ENCODE data around the gene FZD8. TPM values are rescaled to one million over a fixed set of nuclear protein-coding genes. Genes with fewer than 3 reads are reported as not detected.

Gene FZD8
- total RNA-seq, 1 experiment from 2014 or later, result 13.8 TPM

GRCh38 chr10:35614312-35614711 is 27.8 kb downstream of the FZD8 start:
- no peak overlapping the region for H3K9ac ChIP-seq (ENCODE audit: extremely low read depth, insufficient read length, low read length)
- no peak overlapping the region for H3K4me3 Mint-ChIP-seq
- H2BK120ac ChIP-seq (ENCODE audit: low read depth, low read length, poor library complexity, severe bottlenecking), result no peak overlapping the region
- H3K18ac ChIP-seq (ENCODE audit: insufficient read length, low read depth, low read length), result no peak overlapping the region
- H3K27me3 ChIP-seq (ENCODE audit: insufficient read depth, low read length), result no peaks in the 10 kb centered on the region; the same call in 1 of the 2 replicates
- H3K14ac ChIP-seq (ENCODE audit: insufficient read depth, low read length), result no peak overlapping the region
- H3K4ac ChIP-seq (ENCODE audit: low read depth, low read length), result no peak overlapping the region
- no peak overlapping the region; a peak in 1 of 7 replicates for H3K27ac Mint-ChIP-seq
- H4K5ac ChIP-seq (ENCODE audit: insufficient read length, low read depth, low read length), result no peak overlapping the region
- H3K79me2 ChIP-seq (ENCODE audit: insufficient read depth, low read length), result no peaks in the 10 kb centered on the region
- H2BK20ac ChIP-seq (ENCODE audit: low read depth, low read length, poor library complexity, severe bottlenecking), result no peak overlapping the region
- H2BK15ac ChIP-seq (ENCODE audit: low read depth, low read length), result no peak overlapping the region
- no peak overlapping the region for H3K27ac ChIP-seq (ENCODE audit: insufficient read length, low read depth, low read length)
- H3K27me3 Mint-ChIP-seq (ENCODE audit: low read depth), result no peaks in the 10 kb centered on the region
- WGBS (ENCODE audit: extremely low coverage, insufficient read length, low lambda C conversion rate), result no CpG with 5 or more reads among the region's 5 CpGs
- no peak overlapping the region for H2BK5ac ChIP-seq (ENCODE audit: insufficient read length, low read length)
- no peak overlapping the region for H4K91ac ChIP-seq (ENCODE audit: insufficient read length, low read depth, low read length)
- H3K23me2 ChIP-seq (ENCODE audit: insufficient read length, low read depth, low read length, poor library complexity, severe bottlenecking), result no peaks in the 10 kb centered on the region
- H3K23ac ChIP-seq (ENCODE audit: insufficient read length, low read depth, low read length), result no peak overlapping the region
- no peak overlapping the region for H2BK12ac ChIP-seq (ENCODE audit: insufficient read length, low read depth, low read length)
- no peaks in the 10 kb centered on the region for H3K4me1 ChIP-seq (ENCODE audit: insufficient read depth, low read length)
- H3K56ac ChIP-seq (ENCODE audit: insufficient read length, low read depth, low read length), result no peak overlapping the region
- H2AFZ ChIP-seq (ENCODE audit: low read length), result no peak overlapping the region
- peaks cover 3 to 5% of the 10 kb centered on the region in 2 experiments; a peak in 3 of 4 replicates for H3K4me1 Mint-ChIP-seq
- no peak for DNase-seq
- H3K4me2 ChIP-seq (ENCODE audit: insufficient read depth, insufficient read length, low read length), result no peak overlapping the region
- H3K36me3 Mint-ChIP-seq (ENCODE audit: insufficient read depth in 1 of 3, low read depth in 3 of 3), result peaks cover 7 to 11% (median 11%) of the 10 kb centered on the region in 3 experiments
- H4K8ac ChIP-seq (replicated peaks; ENCODE audit: insufficient read length, low read depth, low read length), result no peak overlapping the region
- H2AK5ac ChIP-seq (ENCODE audit: insufficient read length, low read length), result no peak overlapping the region
- H3K79me1 ChIP-seq (ENCODE audit: insufficient read depth, low read depth, low read length, poor library complexity, severe bottlenecking), result no peaks in the 10 kb centered on the region
- no peak overlapping the region for H3T11ph ChIP-seq (ENCODE audit: low read length)
- TF ChIP-seq, protein P1, sequence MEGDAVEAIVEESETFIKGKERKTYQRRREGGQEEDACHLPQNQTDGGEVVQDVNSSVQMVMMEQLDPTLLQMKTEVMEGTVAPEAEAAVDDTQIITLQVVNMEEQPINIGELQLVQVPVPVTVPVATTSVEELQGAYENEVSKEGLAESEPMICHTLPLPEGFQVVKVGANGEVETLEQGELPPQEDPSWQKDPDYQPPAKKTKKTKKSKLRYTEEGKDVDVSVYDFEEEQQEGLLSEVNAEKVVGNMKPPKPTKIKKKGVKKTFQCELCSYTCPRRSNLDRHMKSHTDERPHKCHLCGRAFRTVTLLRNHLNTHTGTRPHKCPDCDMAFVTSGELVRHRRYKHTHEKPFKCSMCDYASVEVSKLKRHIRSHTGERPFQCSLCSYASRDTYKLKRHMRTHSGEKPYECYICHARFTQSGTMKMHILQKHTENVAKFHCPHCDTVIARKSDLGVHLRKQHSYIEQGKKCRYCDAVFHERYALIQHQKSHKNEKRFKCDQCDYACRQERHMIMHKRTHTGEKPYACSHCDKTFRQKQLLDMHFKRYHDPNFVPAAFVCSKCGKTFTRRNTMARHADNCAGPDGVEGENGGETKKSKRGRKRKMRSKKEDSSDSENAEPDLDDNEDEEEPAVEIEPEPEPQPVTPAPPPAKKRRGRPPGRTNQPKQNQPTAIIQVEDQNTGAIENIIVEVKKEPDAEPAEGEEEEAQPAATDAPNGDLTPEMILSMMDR (conservative IDR thresholded peaks at IDR 0.05), result no peak
- H3K9me3 ChIP-seq (ENCODE audit: control insufficient read depth, low read depth, low read length), result no peaks in the 10 kb centered on the region
- peaks cover 12 to 16% of the 10 kb centered on the region in 2 experiments for H3K9me3 Mint-ChIP-seq
- H4K20me1 ChIP-seq (ENCODE audit: control insufficient read depth, insufficient read depth, insufficient read length), result no peaks in the 10 kb centered on the region

Measured in H9 (cell line).